ENCODE measurements around the gene SEZ6L2. TPM values are rescaled to one million over a fixed set of nuclear protein-coding genes. Genes with fewer than 3 reads are reported as not detected.

SEZ6L2 gene
- total and polyA plus RNA-seq, 2 of the 13 experiments (the other 11 are each of a cell fraction or from before 2014, with no cell fraction given), result 14.9 to 16.9 TPM

GRCh38 chr16:29927070-29927905 lies 27.9 kb upstream of the SEZ6L2 start (continued):
- no peak for TF ChIP-seq CREB1 (IDR thresholded peaks at IDR 0.05)
- TF ChIP-seq CREB1 (CRISPR knock-in tag; IDR thresholded peaks at IDR 0.05), result 0 out of 2 replicates have a peak, but pooled peaks have one; percentile 29
- no peak for TF ChIP-seq ZFAT (CRISPR knock-in tag; conservative IDR thresholded peaks at IDR 0.05)
- no peak for TF ChIP-seq SP2 (CRISPR knock-in tag; IDR thresholded peaks at IDR 0.05)
- 0 out of 2 replicates have a peak, but pooled peaks have one; percentile 26 for TF ChIP-seq PITX1 (CRISPR knock-in tag; IDR thresholded peaks at IDR 0.05)
- TF ChIP-seq SRSF1 (optimal IDR thresholded peaks at IDR 0.05; ENCODE audit: low read depth, low read length), result peak; percentile 13
- TF ChIP-seq ZNF556 (CRISPR knock-in tag; IDR thresholded peaks at IDR 0.05; ENCODE audit: borderline replicate concordance), result 0 out of 2 replicates have a peak, but pooled peaks have one; percentile 59
- TF ChIP-seq NR2F2 (IDR thresholded peaks at IDR 0.05; ENCODE audit: borderline replicate concordance, low read depth), result 0 out of 2 replicates have a peak, but pooled peaks have one; percentile 14
- peak; percentile 34; the same call in 1 of the 2 replicates for TF ChIP-seq CEBPB (IDR thresholded peaks at IDR 0.05; ENCODE audit: borderline replicate concordance, low read depth, low read length)
- peak; percentile 4; the same call in 1 of the 2 replicates for TF ChIP-seq ZNF598 (CRISPR knock-in tag; IDR thresholded peaks at IDR 0.05; ENCODE audit: borderline replicate concordance)

GRCh38 chr16:29926711-29927052 lies 27.3 kb upstream of the SEZ6L2 start:
- peaks cover 13% of the 10 kb centered on the region for H3K79me2 ChIP-seq (ENCODE audit: insufficient read depth, low read length)
- ATAC-seq, result peak; percentile 59
- peaks cover 0 to 12% of the 10 kb centered on the region in 2 experiments; a peak in 2 of 5 replicates for H3K36me3 ChIP-seq (replicated peaks in 1 of 2; ENCODE audit: control insufficient read depth in 1 of 2, insufficient read depth in 2 of 2, low read length in 2 of 2)
- no peaks in the 10 kb centered on the region for H3K27me3 ChIP-seq (ENCODE audit: control insufficient read depth in 1 of 2, insufficient read depth in 2 of 2, low read length in 2 of 2)
- H3K4me2 ChIP-seq (ENCODE audit: low read depth, low read length), result peak overlapping the region; percentile 98
- H3K9me3 ChIP-seq (ENCODE audit: low read length), result no peaks in the 10 kb centered on the region
- peak; percentile 42 for FAIRE-seq
- H3K27ac ChIP-seq (ENCODE audit: extremely low read length, insufficient read depth, low read length), result peak overlapping the region; percentile 77
- peak overlapping the region; percentile 55 for H2AFZ ChIP-seq (ENCODE audit: low read length)
- under 1% methylated on average over 12 of the region's 12 CpGs for WGBS (ENCODE audit: low lambda C conversion rate)
- intact Hi-C loops (cut with micrococcal nuclease; ENCODE audit: unreplicated experiment), result loop anchor here (1.0 to 5.0 kb wide), 2 partner anchors 36 to 47 kb away; partner anchors contain the start of genes TAOK2 and TMEM219
- POLR2A ChIA-PET, result interaction anchor here (0.6 to 4.3 kb wide), 22 partner anchors 11 to 247 kb away, joined by 3 to 68 read pairs (median 6); partner anchors contain the start of genes ALDOA, ASPHD1, CDIPT and PAGR1
- BruUV-seq (replicated peaks), result TSS peak; percentile 83
- H3K4me1 ChIP-seq (ENCODE audit: insufficient read depth, low read length), result peaks cover 31% of the 10 kb centered on the region
- peak overlapping the region; percentile 68 to 96 (median 87) for H3K4me3 ChIP-seq (replicated peaks in 1 of 3; ENCODE audit: insufficient read depth in 1 of 3, low read depth in 2 of 3, low read length in 3 of 3)
- in situ Hi-C loops (cut with HindIII; ENCODE audit: extremely low pct_ligation_motif_present, low pct_unique_long_range_greater_than_20kb), result loop anchor here (5.0 kb wide), 1 partner anchor 36 kb away; the partner anchor contains the start of gene TMEM219
- DNase-seq (ENCODE audit: low spot score), result peak; percentile 35
- CTCF ChIA-PET (ENCODE audit: low intra/inter-chr PET ratio, low total read pairs), result no interaction called here
- peak overlapping the region; percentile 83 for H3K9ac ChIP-seq (ENCODE audit: insufficient read depth, low read depth, low read length)
- H4K20me1 ChIP-seq (ENCODE audit: insufficient read depth, low read length), result no peaks in the 10 kb centered on the region
- peak; percentile 45; the same call in 1 of the 2 replicates for TF ChIP-seq HIC2 (CRISPR knock-in tag; IDR thresholded peaks at IDR 0.05; ENCODE audit: low read depth)
- TF ChIP-seq ZNF362 (CRISPR knock-in tag; IDR thresholded peaks at IDR 0.05; ENCODE audit: borderline replicate concordance), result peak; percentile 53; the same call in 1 of the 2 replicates
- no peak for TF ChIP-seq CC2D1A (CRISPR knock-in tag; IDR thresholded peaks at IDR 0.05)
- no peak for TF ChIP-seq ZNF816 (CRISPR knock-in tag; IDR thresholded peaks at IDR 0.05; ENCODE audit: borderline replicate concordance)
- TF ChIP-seq STAT6 (CRISPR knock-in tag; IDR thresholded peaks at IDR 0.05; ENCODE audit: borderline replicate concordance), result 0 out of 2 replicates have a peak, but pooled peaks have one; percentile 0
- peak; percentile 13 for TF ChIP-seq YY1 (IDR thresholded peaks at IDR 0.05; ENCODE audit: insufficient read depth, insufficient replicate concordance, low read depth, low read length)

Measured in HepG2 (cell line).